NCI-H524 treated with DMSO at 0.1 percent for 48 hours (cell line): ENCODE results near the gene CNR1.
"Not testable (repeated sequence)": the region's sequence is repeated elsewhere in the genome, so short reads cannot be mapped to it uniquely, and the experiment has no call there.

Source experiments
- DNase-seq: peaks from one replicate; lab custom pipeline; 2025; lab: John Stamatoyannopoulos, UW

CNR1 gene

DNA sequence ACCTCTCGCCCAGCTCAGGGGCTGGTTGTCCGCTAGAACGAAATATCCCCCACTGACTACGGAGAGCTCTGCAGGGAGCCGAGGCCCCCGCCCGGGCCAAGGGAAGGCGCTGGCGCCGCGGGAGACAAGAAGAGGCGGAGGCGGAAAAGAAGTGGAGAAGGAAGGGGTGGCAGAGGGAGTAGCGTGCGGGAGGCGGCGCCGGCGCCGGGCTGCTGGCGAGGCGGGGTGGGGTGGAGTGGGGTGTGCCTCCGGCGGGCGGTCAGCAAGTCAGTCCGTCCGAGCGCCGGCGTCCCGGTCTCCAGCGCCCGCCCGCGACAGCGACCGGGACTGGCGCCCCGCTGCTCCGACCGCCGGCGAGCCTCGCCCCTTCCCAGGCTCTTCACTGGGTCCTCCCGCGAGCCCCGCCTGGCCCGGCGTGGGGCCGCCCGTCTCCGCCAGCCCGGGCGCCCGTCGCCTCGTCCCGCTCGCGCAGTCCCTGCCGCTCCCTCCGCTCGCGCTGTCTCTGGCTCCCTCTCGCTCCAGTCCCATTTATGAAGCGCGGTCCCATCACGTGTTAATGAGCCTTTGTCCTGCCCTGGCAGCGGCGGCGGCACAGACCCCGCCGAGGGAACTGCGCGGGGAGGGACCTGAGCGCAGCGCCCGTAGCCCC, at the start of gene CNR1:
TSS of gene CNR1 (minus strand) at position 504 of the 649 bp plus-strand sequence. CDS start 21,073 bp downstream, outside the sequence.
- DNase-seq: no peak

DNA sequence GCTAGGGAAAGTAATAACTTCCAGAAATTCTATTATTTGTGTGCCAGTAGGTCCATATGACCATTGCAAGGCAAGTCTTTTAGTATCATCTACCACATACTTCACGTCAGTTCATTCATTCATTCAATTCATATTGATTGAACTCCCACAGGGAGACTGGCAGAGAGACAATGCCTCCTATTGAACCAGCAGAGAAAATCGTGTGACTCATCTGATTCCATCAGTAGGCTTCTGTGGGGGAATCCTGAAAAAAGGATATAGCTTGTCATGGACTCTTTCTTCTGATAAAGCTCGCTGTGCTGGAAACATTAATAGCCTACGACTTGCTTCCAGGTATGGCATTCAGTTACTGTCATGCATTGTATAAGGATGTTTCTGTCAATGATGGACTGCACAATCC, 45.3 kb upstream of the CNR1 start:
- no peak for DNase-seq

DNA sequence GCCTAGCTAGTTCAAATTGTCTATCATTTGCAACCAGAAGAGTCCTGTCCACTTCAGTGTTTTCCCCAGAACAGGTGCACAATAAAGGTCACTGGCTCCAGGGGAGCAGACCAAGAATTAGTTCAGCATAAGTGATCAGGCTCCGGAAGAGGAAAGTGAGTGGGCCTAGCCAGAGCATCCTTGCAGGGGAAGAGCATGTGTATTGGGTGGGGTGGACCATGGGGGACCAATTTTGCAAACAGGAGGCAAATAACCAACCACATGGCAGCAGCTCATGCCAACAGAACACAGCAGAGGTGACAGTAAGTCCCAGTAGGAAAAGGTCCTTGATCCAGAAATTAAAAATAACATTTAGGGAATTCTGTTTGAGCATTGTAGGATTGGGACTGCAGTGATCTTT, 43.2 kb upstream of the CNR1 start:
- DNase-seq: no peak

DNA sequence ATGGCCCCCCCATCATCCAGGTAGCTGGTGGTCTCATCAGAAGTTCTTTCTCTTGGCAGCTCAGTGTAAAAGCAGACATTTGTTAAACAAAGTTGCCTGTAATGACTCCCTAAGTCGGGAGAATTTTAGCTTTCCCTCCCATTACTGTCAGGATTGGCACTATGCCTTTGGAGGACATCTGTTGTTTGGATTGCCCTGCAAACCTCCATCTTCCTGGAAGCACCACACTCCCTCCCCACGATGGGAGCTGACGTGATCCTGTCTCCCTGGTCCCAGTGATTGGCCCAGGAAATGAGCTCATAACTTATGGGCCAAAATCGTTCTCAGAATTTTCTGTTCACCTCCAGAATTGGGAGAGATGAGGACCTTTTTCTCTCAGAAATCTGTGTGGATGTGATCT, 42.6 kb upstream of the CNR1 start:
- DNase-seq: no peak

DNA sequence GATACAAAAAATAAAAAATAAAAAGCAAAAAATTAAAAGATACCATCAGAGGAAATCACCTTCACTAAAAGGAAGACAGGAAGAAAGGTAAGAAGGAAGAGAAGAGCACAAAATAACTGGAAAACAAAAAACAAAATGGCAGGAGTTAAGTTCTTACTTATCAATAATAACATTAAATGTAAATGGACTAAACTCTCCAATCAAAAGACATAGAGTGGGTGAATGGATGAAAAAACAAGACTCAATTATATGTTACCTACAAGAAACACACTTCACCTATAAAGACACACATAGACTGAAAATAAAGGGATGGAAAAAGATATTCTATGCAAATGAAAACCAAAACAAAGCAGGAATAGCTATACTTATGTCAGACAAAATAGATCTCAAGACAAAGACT, 35.6 kb upstream of the CNR1 start:
- DNase-seq: not testable (repeated sequence)

DNA sequence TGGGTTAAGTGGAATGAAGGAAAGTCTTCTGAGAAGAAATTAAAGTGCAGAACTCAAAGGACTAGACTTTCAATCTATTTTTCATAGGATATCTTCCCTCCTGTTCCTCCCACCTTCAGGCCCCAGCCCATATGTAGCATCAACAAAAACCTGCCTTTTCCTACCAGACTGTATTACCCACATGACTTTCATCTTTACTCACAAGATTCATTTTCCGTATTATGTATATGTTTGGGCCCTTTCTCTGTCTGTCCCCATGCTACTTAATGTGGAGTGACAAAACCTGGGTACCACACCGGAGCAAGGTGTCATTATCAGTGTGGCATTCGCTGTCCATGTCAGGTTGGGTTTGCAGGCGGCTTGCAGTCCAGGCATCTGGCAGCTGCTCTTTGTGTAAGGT, 18.8 kb upstream of the CNR1 start:
- no peak for DNase-seq

DNA sequence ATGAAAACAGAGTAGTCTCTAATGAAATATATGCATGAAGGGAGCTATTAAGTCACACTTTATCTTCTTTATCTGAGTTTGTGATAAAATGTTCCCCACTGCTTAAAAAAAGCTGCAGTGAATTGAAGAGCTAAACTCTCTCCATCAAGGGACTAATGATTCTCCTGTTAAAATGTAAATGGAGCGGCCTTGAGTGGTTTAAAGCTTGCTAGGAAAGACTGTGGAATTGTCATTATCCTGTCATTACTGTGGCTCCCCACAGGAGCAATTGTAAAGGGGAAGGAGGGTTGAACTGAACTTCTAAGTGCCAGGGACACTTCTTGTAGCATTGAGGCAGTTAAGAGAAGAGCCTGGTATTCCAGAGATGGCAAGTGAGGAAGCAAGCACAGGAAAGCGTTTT, 17.3 kb upstream of the CNR1 start:
- no peak for DNase-seq

DNA sequence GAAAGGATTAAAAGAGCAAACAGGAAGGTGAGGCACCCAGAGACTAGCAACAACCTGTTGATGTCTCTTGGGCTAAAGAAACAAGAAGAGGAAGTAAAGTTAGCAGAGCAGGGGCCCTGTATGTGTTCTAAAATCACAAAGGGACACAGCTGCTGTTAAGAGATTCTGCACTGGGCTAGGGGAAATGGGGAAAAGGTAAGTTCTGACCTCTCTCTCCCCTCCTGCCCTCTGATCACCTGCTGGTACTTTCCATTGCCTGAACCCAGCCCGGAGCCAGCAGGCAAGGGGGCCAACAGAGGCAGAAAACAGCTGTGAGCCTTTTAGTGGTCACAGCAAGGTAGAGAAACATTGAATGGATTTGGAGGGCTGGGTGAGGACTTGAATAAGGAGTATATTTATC, 13.5 kb upstream of the CNR1 start:
- DNase-seq: no peak

DNA sequence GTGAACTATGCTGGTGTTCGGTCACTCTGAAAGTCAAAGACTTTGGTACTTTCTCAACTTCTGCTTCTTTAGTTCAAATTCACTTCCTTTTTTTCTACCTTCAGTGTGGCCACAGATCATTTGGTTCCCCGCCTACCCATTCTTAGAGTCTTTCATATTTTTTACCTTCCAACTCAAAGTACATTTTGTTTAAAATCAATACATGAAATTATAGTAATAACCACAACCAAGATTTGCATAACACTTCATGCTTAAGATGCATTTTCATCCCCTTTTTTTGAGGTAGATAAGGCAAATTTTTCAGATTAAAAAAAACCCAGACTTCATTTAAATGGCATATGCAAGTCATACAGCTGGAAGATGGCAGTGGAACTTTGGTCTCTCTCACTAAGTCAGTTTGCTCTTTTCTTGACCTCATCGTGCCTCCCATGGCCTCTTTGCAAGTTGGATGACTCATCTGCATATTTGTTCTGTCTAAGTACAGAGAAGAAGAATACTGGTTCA, 11.9 kb upstream of the CNR1 start:
- no peak for DNase-seq

DNA sequence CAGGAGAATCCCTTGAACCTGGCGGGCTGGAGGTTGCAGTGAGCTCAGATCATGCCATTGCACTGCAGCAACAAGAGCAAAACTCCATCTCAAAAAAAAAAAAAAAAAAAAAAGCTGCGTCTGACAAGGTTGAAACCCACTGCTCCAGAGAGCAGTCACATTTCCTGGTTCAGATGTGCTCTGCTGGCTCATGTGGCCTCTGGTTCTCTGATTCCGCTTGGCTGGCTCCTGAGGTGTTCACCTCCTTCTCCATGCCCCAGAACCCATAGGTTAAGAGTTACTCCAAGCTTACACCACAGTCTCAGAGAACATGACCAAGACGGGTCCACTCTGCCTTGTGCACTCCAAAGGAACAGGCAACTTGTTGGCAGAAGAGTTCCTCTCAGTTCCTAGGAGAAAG, 8.8 kb upstream of the CNR1 start:
- no peak for DNase-seq

DNA sequence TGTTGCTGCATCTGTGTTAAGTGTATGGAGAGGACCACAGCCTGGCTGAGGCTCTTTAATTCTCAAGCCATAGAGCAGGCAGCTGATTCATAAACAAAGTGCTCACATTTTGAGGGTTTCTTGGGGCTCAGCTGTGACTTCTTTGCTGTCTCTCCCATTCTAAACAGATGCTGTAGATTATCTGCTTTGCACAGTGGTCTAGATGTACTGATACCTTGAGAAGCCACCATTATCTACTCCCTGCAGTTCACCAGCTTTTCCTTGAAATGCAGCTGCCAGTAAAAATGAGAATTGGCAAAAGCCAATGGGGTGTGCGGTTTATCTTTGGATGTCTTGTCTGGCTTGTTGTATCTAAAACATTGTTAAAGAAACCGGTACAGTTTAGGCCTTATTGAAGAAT, 5.2 kb upstream of the CNR1 start:
- DNase-seq: no peak

DNA sequence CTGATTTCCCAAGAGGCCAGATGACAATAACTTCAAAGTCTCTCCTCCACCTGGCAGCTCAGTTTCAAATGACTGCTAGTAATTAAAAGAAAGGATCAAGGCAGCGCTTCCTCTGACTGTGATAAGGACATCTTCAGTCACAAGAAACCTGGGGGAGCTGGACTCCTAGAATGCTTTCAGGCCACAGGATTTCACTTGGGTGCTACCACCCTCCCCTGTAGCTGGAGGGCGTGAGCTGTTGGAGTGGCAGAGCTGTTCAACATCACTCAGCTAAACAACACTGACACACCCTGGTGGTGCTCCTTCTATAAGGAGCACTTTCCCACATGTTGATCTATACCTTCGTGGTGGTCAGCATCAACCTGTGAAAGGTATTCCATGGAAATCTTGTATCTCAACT, 2.2 kb upstream of the CNR1 start:
- no peak for DNase-seq

DNA sequence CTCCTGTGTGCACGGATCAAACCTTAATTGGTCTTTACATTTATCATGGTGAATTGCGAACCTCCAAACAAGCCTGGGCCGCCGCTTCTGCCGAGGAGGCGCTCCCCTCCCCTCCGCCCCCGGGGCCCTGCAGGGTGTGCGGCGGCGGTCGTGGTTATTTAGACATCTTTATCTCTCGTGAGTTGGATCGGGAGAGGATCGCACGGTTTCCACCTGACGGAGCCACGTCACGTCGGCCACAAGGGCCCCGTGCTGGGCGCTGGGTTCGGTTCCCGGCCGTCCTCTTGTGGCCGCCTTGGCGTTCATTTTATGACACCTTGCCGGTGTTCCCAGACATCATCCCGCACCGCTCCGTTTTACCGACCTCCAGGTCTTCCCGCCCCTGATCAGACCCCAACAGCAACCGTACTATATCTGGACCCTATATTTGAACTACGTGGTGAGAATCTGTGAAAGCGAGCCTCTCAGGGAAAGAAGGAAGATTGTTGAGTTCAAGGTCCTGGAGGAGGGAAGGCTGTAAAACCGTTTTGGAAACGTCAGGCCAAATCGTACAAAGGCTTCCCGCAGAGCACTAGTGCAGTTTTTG, 1.3 kb upstream of the CNR1 start:
- no peak for DNase-seq

DNA sequence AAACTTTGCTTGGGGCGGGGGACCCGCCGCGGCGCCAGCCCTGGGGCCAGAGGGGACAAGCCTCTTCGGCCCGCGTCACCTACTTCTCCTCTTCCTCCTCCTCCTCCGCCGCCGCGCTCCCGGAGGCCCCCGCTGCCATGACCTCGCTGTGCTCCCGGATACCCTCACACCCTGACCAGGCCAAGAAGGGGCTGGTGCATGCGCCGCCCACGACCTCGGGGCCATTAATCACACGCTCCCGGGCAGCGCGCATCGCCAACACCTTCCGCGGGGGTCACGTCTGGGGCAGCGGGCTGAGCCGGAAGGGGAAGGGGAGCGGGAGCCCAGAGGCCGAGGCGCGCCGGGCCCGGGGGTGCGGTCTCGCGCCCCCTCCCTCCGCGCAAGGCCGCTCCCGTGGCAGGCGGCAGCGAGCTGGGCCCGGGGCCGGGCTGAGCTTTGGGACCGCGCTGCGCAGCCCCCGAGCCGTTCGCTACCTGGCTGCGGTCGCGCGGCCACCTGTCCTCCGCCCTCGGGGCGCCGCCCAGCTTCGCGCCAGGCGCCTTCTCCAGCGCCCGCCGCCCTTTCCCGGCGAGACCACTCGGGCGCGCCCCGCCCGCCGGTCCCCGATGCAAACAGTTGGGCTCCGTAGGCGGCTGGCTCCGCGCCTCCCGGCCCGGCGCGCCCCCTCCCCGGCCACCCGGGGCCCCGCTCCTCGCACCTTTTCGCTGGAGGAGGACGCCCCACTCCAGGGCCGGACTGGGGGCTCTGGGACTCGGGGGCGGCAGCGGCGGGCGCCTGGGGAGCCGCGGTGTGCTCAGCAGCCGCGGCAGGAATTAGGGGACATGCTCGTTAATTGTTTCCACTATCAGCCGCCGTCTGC, 575 bp upstream of the CNR1 start:
- no peak for DNase-seq

DNA sequence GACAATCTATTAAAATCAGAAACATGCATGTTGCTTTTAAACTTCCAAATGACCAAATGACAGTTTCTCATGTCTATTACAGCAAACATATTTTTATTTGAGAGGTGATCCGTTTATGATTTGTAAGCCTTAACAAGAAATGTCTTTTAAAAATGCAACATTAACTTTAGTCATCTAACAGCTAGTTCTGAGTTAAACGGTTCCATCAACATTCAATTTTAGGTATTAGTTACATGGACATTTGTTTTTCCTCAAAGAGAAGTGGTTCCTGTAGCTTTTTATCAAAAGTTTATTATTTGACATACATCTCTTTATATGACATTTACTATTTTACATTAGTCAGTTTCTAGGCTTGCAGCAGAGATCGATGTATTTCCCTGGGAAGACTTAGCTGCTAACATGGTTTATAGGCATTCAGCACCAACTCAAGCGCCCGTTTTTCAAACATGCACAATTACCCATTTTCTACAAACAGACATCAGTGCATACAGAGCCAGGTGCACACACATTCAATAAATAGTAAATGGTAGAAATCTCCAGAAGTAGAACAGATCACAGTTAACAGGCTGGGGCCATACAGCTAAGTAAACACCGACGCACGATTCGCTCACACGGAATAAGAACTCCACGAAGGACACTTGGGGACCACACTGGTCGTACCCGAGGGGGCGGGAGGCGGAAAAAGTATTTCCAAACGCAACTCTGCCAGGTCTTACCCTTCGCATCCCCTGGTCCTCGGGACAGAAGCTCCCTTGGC, 882 bp downstream of the CNR1 start:
- DNase-seq: no peak

DNA sequence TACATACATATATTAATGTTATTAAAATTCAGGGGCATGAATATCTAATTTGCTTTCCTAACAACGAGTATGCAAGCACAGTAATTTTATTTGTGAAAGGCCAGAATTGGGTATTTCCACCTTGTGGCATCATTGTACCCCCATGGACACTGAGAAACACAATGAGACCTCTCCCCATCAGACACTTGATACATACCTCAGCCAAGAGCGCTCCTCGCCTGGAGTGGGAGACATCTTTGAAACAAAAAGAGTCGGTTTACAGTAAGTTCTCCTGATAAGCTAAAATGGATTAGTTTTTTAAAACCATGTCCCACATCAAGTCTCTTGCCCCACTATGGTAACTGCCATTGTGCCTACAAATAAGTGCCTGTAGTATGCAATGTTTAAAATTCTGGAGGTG, 2.1 kb downstream of the CNR1 start:
- DNase-seq: no peak

DNA sequence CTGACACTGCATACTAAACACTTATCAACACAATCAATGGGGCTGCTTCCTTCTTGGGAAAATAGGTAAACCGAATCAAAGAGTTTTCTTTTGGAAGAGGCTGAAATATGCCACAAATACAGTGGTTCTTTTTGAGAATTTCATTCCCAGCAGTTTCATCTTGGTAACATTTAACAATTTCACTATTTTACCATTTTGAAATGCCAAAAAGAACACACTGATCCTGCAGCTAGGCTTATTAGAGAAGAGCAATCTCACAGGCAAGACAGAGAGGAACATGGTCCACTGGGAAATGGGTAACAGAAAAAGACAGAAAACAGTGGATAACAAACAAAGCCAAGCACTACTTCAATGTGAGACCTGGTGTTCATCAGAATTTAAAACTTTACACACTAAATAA, 2.5 kb downstream of the CNR1 start:
- DNase-seq: no peak

DNA sequence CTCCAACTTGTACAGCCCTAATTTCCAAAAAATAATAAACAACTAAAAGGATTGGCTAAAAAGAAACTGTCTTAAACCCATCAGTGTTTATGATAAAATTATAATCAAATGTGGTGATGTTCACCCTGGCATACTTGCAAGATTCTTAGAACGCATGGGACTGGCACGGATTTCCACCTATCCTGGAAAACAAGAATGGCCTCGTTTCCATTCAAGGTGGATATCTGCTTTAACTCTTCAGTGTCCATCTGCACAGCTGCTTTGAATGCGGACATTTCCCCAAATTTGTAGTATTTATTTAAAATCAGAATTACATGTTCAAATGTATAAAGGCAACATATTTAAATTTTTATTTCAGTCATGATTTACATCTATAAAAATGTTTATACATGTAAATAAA, 4.2 kb downstream of the CNR1 start:
- no peak for DNase-seq

DNA sequence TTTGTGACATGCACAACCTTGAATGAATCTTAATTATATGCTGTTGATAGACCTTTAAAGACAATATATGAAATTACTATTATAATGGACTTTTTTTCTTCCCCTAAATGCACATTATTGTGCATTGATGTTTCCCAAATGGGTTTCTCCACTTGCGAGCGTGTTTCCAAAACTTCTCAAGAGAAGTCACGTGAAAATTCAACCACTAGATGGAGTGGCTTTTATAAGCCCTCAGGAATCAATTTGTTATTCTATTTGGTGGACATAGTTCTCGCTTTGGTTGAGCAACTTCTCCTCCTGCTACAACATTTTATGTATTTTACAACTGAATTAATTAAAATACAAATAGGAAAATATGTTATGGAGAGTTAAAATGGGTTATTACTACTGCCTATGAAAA, 9.0 kb downstream of the CNR1 start:
- DNase-seq: no peak

DNA sequence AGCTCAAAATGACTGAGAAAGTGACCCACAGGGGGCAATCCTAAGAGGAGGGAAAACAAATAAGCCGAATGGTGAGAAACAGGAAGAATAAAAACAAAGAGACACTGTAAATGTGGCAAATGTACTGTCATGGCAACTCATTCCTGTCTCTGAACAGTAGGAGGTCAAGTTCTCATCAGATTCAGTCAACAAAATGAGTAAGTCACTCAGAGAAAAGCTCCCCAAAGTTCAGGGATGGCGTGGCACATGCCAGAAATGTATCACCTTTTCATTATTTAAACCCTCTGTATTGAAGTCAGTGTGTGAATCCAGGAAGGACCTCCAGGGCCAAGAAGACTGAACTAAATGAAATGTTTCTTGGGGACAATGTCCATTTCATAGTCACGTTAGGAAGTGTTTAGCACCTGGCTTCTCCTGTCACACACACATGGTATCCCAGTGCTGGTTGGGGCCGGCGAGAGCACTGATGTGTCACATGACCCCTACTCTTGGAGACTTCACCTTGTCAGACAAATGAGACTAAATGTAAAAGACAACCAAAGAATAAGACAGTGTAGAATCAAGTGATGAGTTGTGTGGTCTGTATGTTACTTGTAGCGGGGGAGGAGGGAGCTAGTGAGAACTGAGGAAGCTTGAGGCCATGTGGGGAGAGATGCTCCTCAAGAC, 20.7 kb downstream of the CNR1 start:
- no peak for DNase-seq

DNA sequence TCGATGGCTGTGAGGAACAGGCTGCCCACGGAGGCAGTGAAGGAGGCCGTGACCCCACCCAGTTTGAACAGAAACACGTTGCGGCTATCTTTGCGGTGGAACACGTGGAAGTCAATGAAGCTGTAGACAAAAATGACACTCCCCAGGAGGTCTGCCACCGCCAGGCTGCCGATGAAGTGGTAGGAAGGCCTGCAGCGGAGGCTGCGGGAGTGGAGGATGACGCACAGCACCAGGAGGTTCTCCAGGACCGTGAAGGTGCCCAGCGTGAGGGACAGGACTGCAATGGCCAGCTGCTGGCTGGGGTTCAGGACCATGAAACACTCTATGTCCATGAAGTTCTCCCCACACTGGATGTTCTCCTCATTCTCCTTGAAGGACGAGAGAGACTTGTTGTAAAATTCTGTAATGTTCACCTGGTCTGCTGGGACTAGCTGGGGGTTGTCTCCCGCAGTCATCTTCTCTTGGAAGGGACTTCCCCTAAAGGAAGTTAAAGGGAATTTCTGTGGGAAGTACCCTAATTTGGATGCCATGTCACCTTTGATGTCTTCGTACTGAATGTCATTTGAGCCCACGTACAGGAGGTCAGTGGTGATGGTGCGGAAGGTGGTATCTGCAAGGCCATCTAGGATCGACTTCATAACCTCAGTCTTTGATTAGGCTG, 21.4 kb downstream of the CNR1 start:
- no peak for DNase-seq
